GM19193 (cell line): ENCODE measurements around the gene MAGI2.

Experiments
- POLR2A ChIP-seq: IDR thresholded peaks from 4 replicates; pipeline ENCODE4 v1.6.1; 2011; ENCODE audit not compliant: insufficient read depth, insufficient read length; ENCODE audit errors: extremely low read depth

The MAGI2 gene

GRCh38 chr7:77979219-77979618 lies 1474.2 kb downstream of the MAGI2 start:
- no peak for TF ChIP-seq POLR2A

GRCh38 chr7:77975672-77976480 lies 1477.6 kb downstream of the MAGI2 start:
- TF ChIP-seq POLR2A: no peak

- TF ChIP-seq POLR2A: no peak
Observed at GRCh38 chr7:77971726-77972125, 1481.7 kb downstream of the MAGI2 start.

- TF ChIP-seq POLR2A: no peak
Observed at GRCh38 chr7:77967429-77967828, 1486.0 kb downstream of the MAGI2 start.
